Measurements from ENCODE around the gene PAN2. TPM values are rescaled to one million over a fixed set of nuclear protein-coding genes. Genes with fewer than 3 reads are reported as not detected.

Gene PAN2, protein sequence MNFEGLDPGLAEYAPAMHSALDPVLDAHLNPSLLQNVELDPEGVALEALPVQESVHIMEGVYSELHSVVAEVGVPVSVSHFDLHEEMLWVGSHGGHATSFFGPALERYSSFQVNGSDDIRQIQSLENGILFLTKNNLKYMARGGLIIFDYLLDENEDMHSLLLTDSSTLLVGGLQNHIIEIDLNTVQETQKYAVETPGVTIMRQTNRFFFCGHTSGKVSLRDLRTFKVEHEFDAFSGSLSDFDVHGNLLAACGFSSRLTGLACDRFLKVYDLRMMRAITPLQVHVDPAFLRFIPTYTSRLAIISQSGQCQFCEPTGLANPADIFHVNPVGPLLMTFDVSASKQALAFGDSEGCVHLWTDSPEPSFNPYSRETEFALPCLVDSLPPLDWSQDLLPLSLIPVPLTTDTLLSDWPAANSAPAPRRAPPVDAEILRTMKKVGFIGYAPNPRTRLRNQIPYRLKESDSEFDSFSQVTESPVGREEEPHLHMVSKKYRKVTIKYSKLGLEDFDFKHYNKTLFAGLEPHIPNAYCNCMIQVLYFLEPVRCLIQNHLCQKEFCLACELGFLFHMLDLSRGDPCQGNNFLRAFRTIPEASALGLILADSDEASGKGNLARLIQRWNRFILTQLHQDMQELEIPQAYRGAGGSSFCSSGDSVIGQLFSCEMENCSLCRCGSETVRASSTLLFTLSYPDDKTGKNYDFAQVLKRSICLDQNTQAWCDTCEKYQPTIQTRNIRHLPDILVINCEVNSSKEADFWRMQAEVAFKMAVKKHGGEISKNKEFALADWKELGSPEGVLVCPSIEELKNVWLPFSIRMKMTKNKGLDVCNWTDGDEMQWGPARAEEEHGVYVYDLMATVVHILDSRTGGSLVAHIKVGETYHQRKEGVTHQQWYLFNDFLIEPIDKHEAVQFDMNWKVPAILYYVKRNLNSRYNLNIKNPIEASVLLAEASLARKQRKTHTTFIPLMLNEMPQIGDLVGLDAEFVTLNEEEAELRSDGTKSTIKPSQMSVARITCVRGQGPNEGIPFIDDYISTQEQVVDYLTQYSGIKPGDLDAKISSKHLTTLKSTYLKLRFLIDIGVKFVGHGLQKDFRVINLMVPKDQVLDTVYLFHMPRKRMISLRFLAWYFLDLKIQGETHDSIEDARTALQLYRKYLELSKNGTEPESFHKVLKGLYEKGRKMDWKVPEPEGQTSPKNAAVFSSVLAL
- polyA plus RNA-seq (2012; ENCODE audit: missing spikeins), result 55.7 TPM

DNA sequence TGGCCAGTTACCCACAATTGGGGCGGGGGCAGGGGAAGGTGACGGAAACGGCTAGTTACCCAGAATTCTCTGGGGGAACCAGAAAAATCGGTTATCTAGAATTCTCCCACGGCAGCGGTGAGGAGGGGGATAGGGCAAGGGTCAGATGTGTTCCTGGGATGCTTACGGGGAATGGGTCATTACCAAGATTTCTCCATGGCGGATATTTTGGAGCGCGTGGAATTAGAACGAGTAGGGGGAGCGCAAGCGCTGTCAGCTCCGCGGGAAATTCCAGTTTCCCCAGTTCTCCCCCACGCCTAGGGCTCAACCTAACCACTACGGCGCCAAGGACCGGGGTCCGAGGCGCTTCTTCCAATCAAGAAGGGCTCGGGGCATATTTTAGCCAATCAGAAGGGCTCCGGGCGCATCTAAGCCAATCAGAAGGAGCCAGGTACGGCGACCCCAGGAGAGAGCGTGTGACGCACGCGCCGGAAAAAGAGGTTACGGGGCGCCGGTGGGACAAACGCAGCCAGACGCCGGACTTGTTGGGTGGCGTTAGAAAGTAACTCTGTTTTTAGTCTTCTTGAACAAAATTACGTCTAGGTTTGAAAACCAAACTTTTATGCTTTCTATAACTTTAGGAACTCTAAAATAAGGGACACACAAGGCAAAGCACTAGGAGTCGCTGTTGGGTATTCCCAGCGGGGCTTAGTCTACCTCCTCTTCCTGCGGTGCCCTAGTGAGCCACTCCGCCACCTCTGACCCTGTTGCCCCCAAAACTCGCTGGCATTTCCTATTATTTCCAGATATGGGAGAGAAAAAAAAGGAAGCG lies at the start of gene PAN2:
PAN2 (minus strand) TSS at position 322 of the 811 bp plus-strand sequence. CDS start 906 bp downstream, outside the sequence.
- TF ChIP-seq POLR2A (IDR thresholded peaks at IDR 0.05; ENCODE audit: low read depth, low read length) (peak; percentile 86), POLR2AphosphoS5 (IDR thresholded peaks at IDR 0.05; ENCODE audit: low read depth, low read length) (peak; percentile 75), TAF1 (IDR thresholded peaks at IDR 0.05; ENCODE audit: borderline replicate concordance, low read depth, low read length) (peak; percentile 43; the same call in 1 of the 2 replicates)
- peak; percentile 91 for FAIRE-seq

DNA sequence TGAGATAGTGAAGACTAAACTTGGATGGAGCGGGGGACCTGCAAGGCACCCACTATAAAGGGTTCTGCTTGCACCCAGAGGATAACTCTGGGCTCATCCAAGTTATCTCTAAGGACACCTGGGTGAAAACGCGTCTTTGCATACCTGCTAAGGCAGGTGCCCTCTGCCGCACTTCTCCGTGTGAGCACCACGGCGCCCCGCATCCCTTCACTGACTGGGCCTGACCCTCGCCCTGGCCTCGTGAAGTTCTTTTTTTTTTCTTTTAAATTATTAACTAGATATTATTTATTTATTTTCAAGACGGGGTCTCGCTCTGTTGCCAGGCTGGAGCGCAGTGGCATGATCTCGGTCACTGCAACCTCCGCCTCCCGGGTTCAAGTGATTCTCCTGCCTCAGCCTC lies 48.8 kb upstream of the PAN2 start:
- FAIRE-seq (no peak), DNase-seq (ENCODE audit: insufficient read length) (no peak)
- TF ChIP-seq POLR2AphosphoS5 (IDR thresholded peaks at IDR 0.05; ENCODE audit: low read depth, low read length) (no peak), TAF1 (IDR thresholded peaks at IDR 0.05; ENCODE audit: borderline replicate concordance, low read depth, low read length) (no peak), POLR2A (IDR thresholded peaks at IDR 0.05; ENCODE audit: low read depth, low read length) (no peak)

More for the DNA sequence above, at the start of gene PAN2:
- DNase-seq (ENCODE audit: insufficient read length), result peak; percentile 97

DNA sequence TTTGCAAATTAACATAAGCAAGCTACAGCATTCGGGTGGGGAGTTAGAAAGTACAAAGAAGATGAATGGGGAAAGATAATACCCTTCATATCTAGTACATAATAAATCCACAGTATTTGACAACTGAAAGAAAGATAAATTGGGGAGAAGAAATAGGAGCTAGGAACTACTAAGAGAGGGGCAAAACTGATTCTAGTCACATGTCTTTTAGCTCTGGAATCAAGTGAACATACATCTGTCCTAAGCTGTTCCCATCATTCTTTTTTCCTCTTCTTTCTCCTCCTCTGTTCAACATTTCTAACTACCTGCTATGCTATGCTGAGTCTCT lies 44.2 kb upstream of the PAN2 start:
- DNase-seq (ENCODE audit: insufficient read length), result no peak
- TF ChIP-seq POLR2AphosphoS5 (IDR thresholded peaks at IDR 0.05; ENCODE audit: low read depth, low read length) (no peak), POLR2A (IDR thresholded peaks at IDR 0.05; ENCODE audit: low read depth, low read length) (no peak)
- no peak for FAIRE-seq

DNA sequence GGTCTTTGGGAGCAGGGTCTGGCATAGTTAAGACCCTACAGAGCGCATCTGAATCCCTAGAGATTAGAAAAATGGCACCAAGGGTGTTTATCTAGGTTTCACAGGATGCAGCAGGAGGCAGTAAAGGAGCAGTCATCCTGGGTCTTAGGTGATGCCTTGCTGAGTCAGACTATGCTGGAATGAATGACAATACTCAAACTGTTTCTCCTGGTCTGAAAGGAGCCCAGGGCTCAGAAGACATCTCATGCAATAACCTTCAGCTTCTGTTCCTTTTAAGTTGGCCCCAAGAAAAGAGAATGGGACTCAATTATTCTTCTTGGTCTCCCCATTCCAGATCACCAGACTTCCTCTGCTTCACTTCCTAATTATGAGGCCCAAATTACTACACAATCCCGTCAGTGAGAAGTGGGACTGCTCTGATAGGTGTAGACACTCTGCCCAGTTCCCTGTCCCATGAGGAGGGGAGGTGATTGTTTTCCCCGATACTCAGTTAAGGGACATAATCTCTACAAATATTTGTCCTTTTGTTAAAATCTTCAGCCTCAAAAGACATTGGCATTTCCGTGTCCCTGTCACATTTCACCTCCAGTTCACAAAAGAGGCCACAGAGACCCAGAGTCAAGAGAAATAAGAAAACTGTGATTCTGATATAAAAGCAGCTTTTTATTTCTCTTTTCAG lies 43.6 kb upstream of the PAN2 start:
- no peak for TF ChIP-seq POLR2A (IDR thresholded peaks at IDR 0.05; ENCODE audit: low read depth, low read length)
- TF ChIP-seq TAF1 (IDR thresholded peaks at IDR 0.05; ENCODE audit: borderline replicate concordance, low read depth, low read length), result no peak
- TF ChIP-seq POLR2AphosphoS5 (IDR thresholded peaks at IDR 0.05; ENCODE audit: low read depth, low read length), result no peak
- DNase-seq (ENCODE audit: insufficient read length) (no peak), FAIRE-seq (no peak)

DNA sequence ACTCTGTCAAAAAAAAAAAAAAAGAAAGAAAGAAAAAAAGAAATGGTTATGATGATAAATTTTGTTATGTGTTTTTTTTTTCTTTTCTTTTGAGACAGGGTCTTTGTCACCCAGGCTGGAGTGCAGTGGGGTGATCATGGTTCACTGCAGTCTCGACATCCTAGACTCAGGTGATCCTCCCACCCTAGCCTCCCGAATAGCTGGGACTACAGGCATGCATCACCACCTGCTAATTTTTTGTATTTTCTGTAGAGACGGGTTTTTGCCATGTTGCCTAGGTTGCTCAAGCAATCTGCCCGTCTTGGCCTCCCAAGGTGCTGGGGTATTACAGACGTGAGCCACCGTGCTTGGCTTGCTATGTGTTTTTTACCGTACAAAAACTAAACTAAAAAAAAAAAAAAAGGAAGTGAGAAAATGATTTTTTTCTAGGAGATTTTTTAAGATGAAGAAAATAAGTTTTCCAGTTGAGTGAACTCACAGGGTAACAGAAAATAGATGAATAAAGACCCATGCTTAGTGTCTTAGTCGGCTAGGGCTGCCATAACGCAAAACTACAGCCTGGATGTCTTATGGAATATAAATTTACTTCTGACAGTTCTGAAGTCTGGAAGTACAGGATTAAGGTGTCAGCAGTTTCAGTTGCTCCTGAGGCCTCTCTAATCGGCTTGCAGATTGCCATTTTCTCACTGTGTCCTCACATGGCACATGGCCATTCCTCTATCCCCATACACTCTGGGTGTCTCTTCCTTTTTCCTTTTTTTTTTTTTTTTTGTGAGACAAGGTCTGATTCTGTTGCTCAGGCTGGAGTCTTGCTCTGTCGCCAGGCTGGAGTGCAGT lies 42.0 kb upstream of the PAN2 start:
- FAIRE-seq (no peak), DNase-seq (ENCODE audit: insufficient read length) (no peak)
- TF ChIP-seq POLR2AphosphoS5 (IDR thresholded peaks at IDR 0.05; ENCODE audit: low read depth, low read length), result no peak
- 0 out of 2 replicates have a peak, but pooled peaks have one; percentile 10 for TF ChIP-seq TAF1 (IDR thresholded peaks at IDR 0.05; ENCODE audit: borderline replicate concordance, low read depth, low read length)
- TF ChIP-seq POLR2A (IDR thresholded peaks at IDR 0.05; ENCODE audit: low read depth, low read length), result no peak

DNA sequence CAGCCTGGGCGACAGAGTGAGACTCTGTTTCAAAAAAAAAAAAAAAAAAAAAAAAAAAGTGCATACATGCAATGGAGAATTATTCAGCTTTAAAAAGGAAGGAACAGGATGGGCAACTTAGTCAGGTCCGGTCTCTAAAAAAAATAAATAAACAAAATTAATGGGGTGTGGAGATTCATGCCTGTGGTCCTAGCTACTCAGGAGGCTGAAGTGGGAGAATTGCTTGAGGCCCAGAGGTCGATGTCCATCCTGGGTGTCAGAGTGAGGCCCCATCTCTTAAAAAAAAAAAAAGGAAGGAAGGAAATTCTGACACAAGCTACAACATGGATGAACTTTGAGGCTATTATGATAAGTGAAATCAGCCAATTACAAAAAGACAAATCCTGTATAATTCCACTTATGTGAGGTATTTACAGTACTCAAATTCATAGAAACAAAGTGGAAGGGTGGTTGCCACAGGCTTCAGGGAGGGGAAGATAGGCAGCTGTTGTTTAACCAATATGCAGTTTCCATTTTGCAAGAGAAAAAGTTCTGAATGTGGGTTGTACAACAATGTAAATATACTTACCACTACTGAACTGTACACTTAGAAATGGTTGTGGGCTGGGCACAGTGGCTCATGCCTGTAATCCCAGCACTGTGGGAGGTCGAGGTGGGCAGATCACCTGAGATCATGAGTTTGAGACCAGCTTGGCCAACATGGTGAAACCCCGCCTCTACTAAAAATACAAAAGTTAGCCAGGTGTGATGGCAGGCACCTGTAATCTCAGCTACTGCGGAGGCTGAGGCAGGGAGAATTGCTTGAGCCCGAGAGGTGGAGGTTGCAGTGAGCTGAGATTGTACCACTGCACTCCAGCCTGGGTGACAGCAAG lies 41.2 kb upstream of the PAN2 start:
- DNase-seq (ENCODE audit: insufficient read length) (no peak), FAIRE-seq (peak; percentile 33)
- no peak for TF ChIP-seq TAF1 (IDR thresholded peaks at IDR 0.05; ENCODE audit: borderline replicate concordance, low read depth, low read length)
- no peak for TF ChIP-seq POLR2AphosphoS5 (IDR thresholded peaks at IDR 0.05; ENCODE audit: low read depth, low read length)
- no peak for TF ChIP-seq POLR2A (IDR thresholded peaks at IDR 0.05; ENCODE audit: low read depth, low read length)

DNA sequence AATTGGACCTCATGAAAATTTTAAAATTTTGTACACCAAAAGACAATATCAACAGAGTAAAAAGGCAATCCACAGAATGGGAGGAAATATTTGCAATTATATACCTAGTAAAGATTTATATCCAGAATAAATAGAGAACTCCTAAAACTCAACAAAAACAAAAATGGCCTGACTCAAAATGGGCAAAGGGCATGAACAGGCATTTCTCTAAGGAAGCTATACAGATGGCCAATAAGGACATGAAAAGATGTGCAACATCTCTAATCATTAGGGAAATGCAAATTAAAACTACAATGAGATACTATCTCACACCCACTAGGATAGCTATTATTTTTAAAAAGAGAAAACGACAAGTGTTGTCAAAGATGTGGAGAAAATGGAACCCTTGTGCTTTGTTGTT lies 39.7 kb upstream of the PAN2 start:
- FAIRE-seq (no peak), DNase-seq (ENCODE audit: insufficient read length) (no peak)
- TF ChIP-seq TAF1 (IDR thresholded peaks at IDR 0.05; ENCODE audit: borderline replicate concordance, low read depth, low read length) (no peak), POLR2A (IDR thresholded peaks at IDR 0.05; ENCODE audit: low read depth, low read length) (no peak), POLR2AphosphoS5 (IDR thresholded peaks at IDR 0.05; ENCODE audit: low read depth, low read length) (no peak)

DNA sequence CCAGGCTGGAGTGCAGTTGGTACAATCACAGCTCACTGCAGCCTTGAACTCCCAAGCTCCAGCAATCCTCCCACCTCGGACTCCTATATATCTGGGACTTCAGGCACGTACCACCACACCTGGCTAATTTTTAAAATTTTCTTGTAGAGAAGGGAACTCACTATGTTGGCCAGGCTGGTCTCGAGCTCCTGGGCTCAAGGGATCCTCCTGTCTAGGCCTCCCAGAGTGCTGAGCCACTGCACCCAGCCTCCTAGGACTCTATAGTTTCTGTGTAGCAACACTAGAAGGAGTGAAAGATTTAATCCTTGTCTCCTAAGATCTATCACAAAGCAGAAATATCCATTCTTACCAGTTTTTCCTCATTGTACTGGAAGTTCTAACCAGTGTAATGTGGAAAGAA lies 33.1 kb upstream of the PAN2 start:
- TF ChIP-seq TAF1 (IDR thresholded peaks at IDR 0.05; ENCODE audit: borderline replicate concordance, low read depth, low read length) (no peak), POLR2AphosphoS5 (IDR thresholded peaks at IDR 0.05; ENCODE audit: low read depth, low read length) (no peak), POLR2A (IDR thresholded peaks at IDR 0.05; ENCODE audit: low read depth, low read length) (no peak)
- DNase-seq (ENCODE audit: insufficient read length) (no peak), FAIRE-seq (no peak)

Measured in GM12892 (cell line).